GM06990 (cell line): ENCODE results near the gene NFATC2.

Source experiments
- DNase-seq: peaks from one replicate; pipeline ENCODE4 v3.0.0-alpha.2; 2011; ENCODE audit not compliant: insufficient read length; ENCODE audit errors: extremely low read depth
- H3K27me3 ChIP-seq: replicated peaks from 2 replicates; pipeline ENCODE4 v1.6.0; 2011; ENCODE audit warnings: low read length; ENCODE audit not compliant: control insufficient read depth, insufficient read depth
- H3K36me3 ChIP-seq: 2 replicates; pipeline ENCODE4 v1.5.1; 2011; ENCODE audit warnings: low read length; ENCODE audit not compliant: control insufficient read depth, insufficient read depth
- H3K4me3 ChIP-seq: replicated peaks from 2 replicates; pipeline ENCODE4 v1.5.1; 2011; ENCODE audit warnings: low read depth, mild to moderate bottlenecking, control low read depth, low read length
- TF ChIP-seq, protein P1 (sequence below): IDR thresholded peaks from 2 replicates; pipeline ENCODE4 v1.5.1; 2011; ENCODE audit warnings: low read length, control low read depth, mild to moderate bottlenecking, inconsistent platforms; ENCODE audit not compliant: insufficient read depth, poor library complexity, severe bottlenecking

Gene NFATC2

GRCh38 chr20:51473771-51474170, 68.7 kb downstream of the NFATC2 start:
- Histone ChIP-seq H3K36me3 (peaks cover 10% of the 10 kb centered on the region), H3K4me3 (no peak overlapping the region), H3K27me3 (no peaks in the 10 kb centered on the region)
- no peak for DNase-seq
- TF ChIP-seq, protein P1, sequence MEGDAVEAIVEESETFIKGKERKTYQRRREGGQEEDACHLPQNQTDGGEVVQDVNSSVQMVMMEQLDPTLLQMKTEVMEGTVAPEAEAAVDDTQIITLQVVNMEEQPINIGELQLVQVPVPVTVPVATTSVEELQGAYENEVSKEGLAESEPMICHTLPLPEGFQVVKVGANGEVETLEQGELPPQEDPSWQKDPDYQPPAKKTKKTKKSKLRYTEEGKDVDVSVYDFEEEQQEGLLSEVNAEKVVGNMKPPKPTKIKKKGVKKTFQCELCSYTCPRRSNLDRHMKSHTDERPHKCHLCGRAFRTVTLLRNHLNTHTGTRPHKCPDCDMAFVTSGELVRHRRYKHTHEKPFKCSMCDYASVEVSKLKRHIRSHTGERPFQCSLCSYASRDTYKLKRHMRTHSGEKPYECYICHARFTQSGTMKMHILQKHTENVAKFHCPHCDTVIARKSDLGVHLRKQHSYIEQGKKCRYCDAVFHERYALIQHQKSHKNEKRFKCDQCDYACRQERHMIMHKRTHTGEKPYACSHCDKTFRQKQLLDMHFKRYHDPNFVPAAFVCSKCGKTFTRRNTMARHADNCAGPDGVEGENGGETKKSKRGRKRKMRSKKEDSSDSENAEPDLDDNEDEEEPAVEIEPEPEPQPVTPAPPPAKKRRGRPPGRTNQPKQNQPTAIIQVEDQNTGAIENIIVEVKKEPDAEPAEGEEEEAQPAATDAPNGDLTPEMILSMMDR: no peak

DNA sequence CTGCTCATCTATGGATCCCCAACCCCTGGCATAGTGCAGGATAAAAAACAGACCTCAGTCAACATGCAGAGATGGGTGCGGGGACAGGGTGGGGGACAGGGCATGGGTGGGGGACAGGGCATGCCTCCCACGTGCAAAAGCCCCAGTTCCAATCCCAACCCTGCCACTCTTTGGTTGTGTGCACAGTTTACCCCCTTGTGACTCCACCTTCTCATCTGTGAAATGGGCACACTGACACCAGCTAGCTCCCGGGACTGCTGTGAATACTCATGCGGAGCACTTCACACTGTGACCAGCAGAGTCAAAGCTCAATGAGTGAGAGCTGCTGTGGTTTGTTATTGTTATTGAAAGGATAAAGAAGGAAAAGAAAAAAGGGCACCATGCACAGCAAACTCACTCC, 69.3 kb downstream of the NFATC2 start:
- no peak overlapping the region for H3K4me3 ChIP-seq
- DNase-seq: no peak
- H3K36me3 ChIP-seq: peaks cover 10% of the 10 kb centered on the region
- TF ChIP-seq, protein P1: no peak
- H3K27me3 ChIP-seq: no peaks in the 10 kb centered on the region

GRCh38 chr20:51470907-51471411, 71.6 kb downstream of the NFATC2 start:
- no peak for DNase-seq
- peaks cover 11% of the 10 kb centered on the region for H3K36me3 ChIP-seq
- H3K4me3 ChIP-seq: no peak overlapping the region
- TF ChIP-seq, protein P1: no peak
- H3K27me3 ChIP-seq: no peaks in the 10 kb centered on the region

DNA sequence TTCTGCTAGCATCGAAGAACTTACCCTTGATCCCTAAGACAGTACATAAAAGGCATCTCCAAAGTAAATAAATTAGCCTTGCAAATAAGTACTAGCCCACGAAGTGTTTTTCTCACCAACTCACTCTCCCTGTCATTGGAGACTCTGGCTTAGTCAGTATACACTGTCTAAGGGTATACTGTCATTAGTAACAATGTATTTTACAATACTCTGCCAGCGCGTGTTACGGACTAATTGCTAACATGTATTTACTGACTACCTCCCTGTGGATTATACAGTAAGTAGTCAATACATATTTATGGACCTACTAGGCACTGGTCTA, 72.1 kb downstream of the NFATC2 start:
- peaks cover 11% of the 10 kb centered on the region for H3K36me3 ChIP-seq
- no peak for DNase-seq
- no peak overlapping the region for H3K4me3 ChIP-seq
- no peaks in the 10 kb centered on the region for H3K27me3 ChIP-seq
- TF ChIP-seq, protein P1: no peak

GRCh38 chr20:51469578-51470498, 72.7 kb downstream of the NFATC2 start:
- DNase-seq: no peak
- Histone ChIP-seq H3K36me3 (peaks cover 10% of the 10 kb centered on the region), H3K4me3 (no peak overlapping the region), H3K27me3 (no peaks in the 10 kb centered on the region)
- TF ChIP-seq, protein P1: no peak

- H3K36me3 ChIP-seq: peaks cover 12% of the 10 kb centered on the region
- H3K27me3 ChIP-seq: no peaks in the 10 kb centered on the region
- TF ChIP-seq, protein P1: no peak
- no peak for DNase-seq
- no peak overlapping the region for H3K4me3 ChIP-seq
Observed at GRCh38 chr20:51469046-51469445, 73.5 kb downstream of the NFATC2 start.
